ENCODE measurements around the gene HEATR1. TPM values are rescaled to one million over a fixed set of nuclear protein-coding genes. Genes with fewer than 3 reads are reported as not detected.
"Not testable (repeated sequence)": the region's sequence is repeated elsewhere in the genome, so short reads cannot be mapped to it uniquely, and the experiment has no call there.

HEATR1 gene
- total RNA-seq, 4 donors from 2014 or later = 12.7 to 18.3 (median 16.8) TPM

- whole genome bisulfite sequencing, 2 donors = 92% methylated on average over 8 of the region's 8 CpGs
- no peak for DNase-seq (ENCODE audit: low spot score in 2 of 2)
Measured at GRCh38 chr1:236509647-236510401, 94.5 kb downstream of the HEATR1 start.

GRCh38 chr1:236509203-236509602 lies 95.1 kb downstream of the HEATR1 start:
- TF ChIP-seq POLR2A (IDR thresholded peaks at IDR 0.05) (no peak), CTCF (IDR thresholded peaks at IDR 0.05) (no peak)
- no peak overlapping the region for H3K4me3 ChIP-seq (ENCODE audit: low read depth, poor library complexity, severe bottlenecking)
- intact Hi-C loops (cut with DNase I; ENCODE audit: low total_unique reads) = no loop called here
- no peak for DNase-seq (ENCODE audit: low spot score in 2 of 2)
- WGBS, 2 donors = 96 to 100% methylated on average over 1 of the region's 1 CpG

More at GRCh38 chr1:236509647-236510401, 94.5 kb downstream of the HEATR1 start:
- no peak overlapping the region for H3K4me3 ChIP-seq (ENCODE audit: low read depth, poor library complexity, severe bottlenecking)
- TF ChIP-seq CTCF (IDR thresholded peaks at IDR 0.05) (no peak), POLR2A (IDR thresholded peaks at IDR 0.05) (no peak)
- intact Hi-C loops (cut with DNase I; ENCODE audit: low total_unique reads) = no loop called here

- no peak for DNase-seq (ENCODE audit: low spot score in 2 of 2)
- 78 to 84% methylated on average over 6 of the region's 6 CpGs for WGBS, 2 donors
- H3K4me3 ChIP-seq (ENCODE audit: low read depth, poor library complexity, severe bottlenecking) = no peak overlapping the region
- intact Hi-C loops (cut with DNase I; ENCODE audit: low total_unique reads) = no loop called here
- TF ChIP-seq POLR2A (IDR thresholded peaks at IDR 0.05) (no peak), CTCF (IDR thresholded peaks at IDR 0.05) (no peak)
Measured at GRCh38 chr1:236508593-236509027, 95.7 kb downstream of the HEATR1 start.

GRCh38 chr1:236507022-236507700 lies 97.2 kb downstream of the HEATR1 start:
- no peak for DNase-seq (ENCODE audit: low spot score in 2 of 2)
- intact Hi-C loops (cut with DNase I; ENCODE audit: low total_unique reads) = no loop called here
- WGBS, 2 donors = 44 to 67% methylated on average over 5 of the region's 5 CpGs
- no peak for TF ChIP-seq CTCF (IDR thresholded peaks at IDR 0.05)
- TF ChIP-seq POLR2A (IDR thresholded peaks at IDR 0.05) = no peak
- H3K4me3 ChIP-seq (ENCODE audit: low read depth, poor library complexity, severe bottlenecking) = no peak overlapping the region

- intact Hi-C loops (cut with DNase I; ENCODE audit: low total_unique reads); H3K4me3 ChIP-seq (ENCODE audit: low read depth, poor library complexity, severe bottlenecking); DNase-seq (ENCODE audit: low spot score in 2 of 2): not testable (repeated sequence)
- 83 to 88% methylated on average over 3 of the region's 3 CpGs for WGBS, 2 donors
Measured at GRCh38 chr1:236504338-236504737, 100.0 kb downstream of the HEATR1 start.

GRCh38 chr1:236502972-236503639 lies 101.2 kb downstream of the HEATR1 start:
- DNase-seq (ENCODE audit: low spot score in 2 of 2) = peak in 1 of 2 donors; percentile 40

More at GRCh38 chr1:236502972-236503639, 101.2 kb downstream of the HEATR1 start:
- intact Hi-C loops (cut with DNase I; ENCODE audit: low total_unique reads) = no loop called here
- WGBS, 2 donors = 8 to 11% methylated on average over 15 of the region's 15 CpGs
- TF ChIP-seq POLR2A (IDR thresholded peaks at IDR 0.05) (no peak), CTCF (IDR thresholded peaks at IDR 0.05) (no peak)
- no peak overlapping the region for H3K4me3 ChIP-seq (ENCODE audit: low read depth, poor library complexity, severe bottlenecking)

Measured in lower leg skin (tissue), 4 donors.